ENCODE data around the gene RNF213.

DNA sequence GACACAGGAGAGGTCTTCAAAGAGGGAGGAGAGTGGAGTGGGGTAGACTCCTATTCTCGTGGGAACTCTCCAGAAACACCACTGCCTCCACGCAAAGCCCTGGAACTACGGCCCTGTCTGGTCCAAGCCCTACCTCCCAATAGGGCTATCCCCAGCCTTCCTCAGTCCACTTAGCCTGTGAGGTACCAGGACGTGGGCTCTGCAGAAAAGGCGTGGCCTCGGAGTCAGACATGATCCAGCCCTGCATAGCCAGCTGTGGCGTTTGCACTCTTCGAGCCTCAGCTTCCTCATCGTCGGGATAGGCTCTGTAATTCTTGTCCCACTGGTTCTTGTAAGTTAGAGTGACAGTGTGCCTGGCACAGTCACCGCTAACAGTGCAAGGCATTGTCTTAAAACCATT lies 168.1 kb downstream of the RNF213 start:
- TF ChIP-seq, protein P1, sequence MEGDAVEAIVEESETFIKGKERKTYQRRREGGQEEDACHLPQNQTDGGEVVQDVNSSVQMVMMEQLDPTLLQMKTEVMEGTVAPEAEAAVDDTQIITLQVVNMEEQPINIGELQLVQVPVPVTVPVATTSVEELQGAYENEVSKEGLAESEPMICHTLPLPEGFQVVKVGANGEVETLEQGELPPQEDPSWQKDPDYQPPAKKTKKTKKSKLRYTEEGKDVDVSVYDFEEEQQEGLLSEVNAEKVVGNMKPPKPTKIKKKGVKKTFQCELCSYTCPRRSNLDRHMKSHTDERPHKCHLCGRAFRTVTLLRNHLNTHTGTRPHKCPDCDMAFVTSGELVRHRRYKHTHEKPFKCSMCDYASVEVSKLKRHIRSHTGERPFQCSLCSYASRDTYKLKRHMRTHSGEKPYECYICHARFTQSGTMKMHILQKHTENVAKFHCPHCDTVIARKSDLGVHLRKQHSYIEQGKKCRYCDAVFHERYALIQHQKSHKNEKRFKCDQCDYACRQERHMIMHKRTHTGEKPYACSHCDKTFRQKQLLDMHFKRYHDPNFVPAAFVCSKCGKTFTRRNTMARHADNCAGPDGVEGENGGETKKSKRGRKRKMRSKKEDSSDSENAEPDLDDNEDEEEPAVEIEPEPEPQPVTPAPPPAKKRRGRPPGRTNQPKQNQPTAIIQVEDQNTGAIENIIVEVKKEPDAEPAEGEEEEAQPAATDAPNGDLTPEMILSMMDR (conservative IDR thresholded peaks at IDR 0.05; ENCODE audit: low read depth, low read length): no peak
- TF ChIP-seq EZH2 (IDR thresholded peaks at IDR 0.05; ENCODE audit: low read length, unreplicated experiment): no peak
- no peak for TF ChIP-seq EZH2phosphoT487 (IDR thresholded peaks at IDR 0.05; ENCODE audit: borderline replicate concordance, low read length)
